Activated CD8-positive, alpha-beta memory T cell treated with anti-CD3 and anti-CD28 coated beads for 24 hours (primary cell): Measurements from ENCODE around the gene CCNC.
"Not testable (repeated sequence)": the region's sequence is repeated elsewhere in the genome, so short reads cannot be mapped to it uniquely, and the experiment has no call there.

Source experiments
- DNase-seq: peaks from one replicate; pipeline ENCODE4 v3.0.0-alpha.2; 2020

CCNC gene

GRCh38 chr6:99602520-99603420 lies 34.3 kb upstream of the CCNC start:
- DNase-seq = no peak

- DNase-seq = not testable (repeated sequence)
Measured at GRCh38 chr6:99594696-99595095, 26.2 kb upstream of the CCNC start.

GRCh38 chr6:99592900-99593299 lies 24.4 kb upstream of the CCNC start:
- no peak for DNase-seq

GRCh38 chr6:99591673-99592364 lies 23.4 kb upstream of the CCNC start:
- no peak for DNase-seq

- DNase-seq = no peak
Measured at GRCh38 chr6:99590728-99591672, 22.5 kb upstream of the CCNC start.

- no peak for DNase-seq
Measured at GRCh38 chr6:99589907-99590493, 21.5 kb upstream of the CCNC start.

GRCh38 chr6:99589290-99589672 lies 20.8 kb upstream of the CCNC start:
- DNase-seq = no peak

GRCh38 chr6:99588618-99589289 lies 20.3 kb upstream of the CCNC start:
- DNase-seq = peak; percentile 86

GRCh38 chr6:99587792-99588191 lies 19.3 kb upstream of the CCNC start:
- no peak for DNase-seq

- no peak for DNase-seq
Measured at GRCh38 chr6:99579781-99580180, 11.3 kb upstream of the CCNC start.

- DNase-seq = no peak
Measured at GRCh38 chr6:99575544-99576227, 7.2 kb upstream of the CCNC start.

GRCh38 chr6:99573980-99574617 lies 5.6 kb upstream of the CCNC start:
- no peak for DNase-seq

GRCh38 chr6:99563056-99563723 lies 5.3 kb downstream of the CCNC start:
- no peak for DNase-seq

- no peak for DNase-seq
Measured at GRCh38 chr6:99560668-99561067, 7.8 kb downstream of the CCNC start.

GRCh38 chr6:99559057-99559456 lies 9.4 kb downstream of the CCNC start:
- DNase-seq = no peak

GRCh38 chr6:99553888-99554287 lies 14.6 kb downstream of the CCNC start:
- no peak for DNase-seq

- no peak for DNase-seq
Measured at GRCh38 chr6:99550046-99550748, 18.3 kb downstream of the CCNC start.

GRCh38 chr6:99548706-99549105 lies 19.8 kb downstream of the CCNC start:
- DNase-seq = no peak

GRCh38 chr6:99547526-99547925 lies 20.9 kb downstream of the CCNC start:
- DNase-seq = no peak

GRCh38 chr6:99545442-99545841 lies 23.0 kb downstream of the CCNC start:
- DNase-seq = no peak
